Erythroblast (primary cell): ENCODE data around the gene NFAT5.
"Not testable (repeated sequence)": the region's sequence is repeated elsewhere in the genome, so short reads cannot be mapped to it uniquely, and the experiment has no call there.

ENCODE experiments used
- GATA1 ChIP-seq: IDR thresholded peaks from 2 replicates; pipeline ENCODE4 v1.6.1; 2011; ENCODE audit warnings: low read depth, mild to moderate bottlenecking, control low read depth, low read length, moderate library complexity
- POLR2A ChIP-seq: IDR thresholded peaks from 2 replicates; pipeline ENCODE4 v1.6.1; 2011; ENCODE audit warnings: mild to moderate bottlenecking, low read length

GRCh38 chr16:69731280-69731679, 165.5 kb downstream of the NFAT5 start:
- not testable (repeated sequence) for TF ChIP-seq POLR2A, GATA1
